Sigmoid colon (tissue), 7 donors: ENCODE results near the gene DNASE2B. TPM values are rescaled to one million over a fixed set of nuclear protein-coding genes. Genes with fewer than 3 reads are reported as not detected.

ENCODE experiments used
- DNase-seq: peaks from one replicate; pipeline ENCODE4 v3.0.0-alpha.2; 2019
- H3K27ac ChIP-seq, 4 donors: fragments of 200-600 bp; sonication (generic); one replicate each; pipeline ENCODE4 v1.5.1; 2016 to 2019; ENCODE audit warnings: mild to moderate bottlenecking in 1 of 4
- H3K27me3 ChIP-seq, 3 donors: fragments of 200-600 bp; sonication (generic); one replicate each; pipeline ENCODE4 v1.5.1; 2019; ENCODE audit warnings: mild to moderate bottlenecking in 1 of 3
- H3K36me3 ChIP-seq, 4 donors: fragments of 200-600 bp; sonication (generic); one replicate each; pipeline ENCODE4 v1.5.1; 2016 to 2019
- H3K4me1 ChIP-seq, 4 donors: fragments of 200-600 bp; sonication (generic); one replicate each; pipeline ENCODE4 v1.5.1; 2017 to 2019
- H3K4me3 ChIP-seq, 4 donors: fragments of 200-600 bp; sonication (generic); one replicate each; pipeline ENCODE4 v1.5.1; 2017 to 2019; ENCODE audit warnings: mild to moderate bottlenecking in 2 of 4, moderate library complexity in 1 of 4
- H3K9me3 ChIP-seq, 4 donors: fragments of 200-600 bp in 3 of 4; sonication (generic) in 3 of 4; one replicate each; pipeline versions ENCODE4 v1.5.1 to v1.6.1; 2013 to 2019
- EP300 ChIP-seq, 4 donors: sonication (generic); formaldehyde crosslinking; IDR thresholded peaks; one replicate each; pipeline ENCODE4 v1.6.1; 2017; ENCODE audit warnings: antibody characterized with exemption in 4 of 4
- POLR2A ChIP-seq, 2 donors: fragments of 450-650 bp; IDR thresholded peaks; one replicate each; pipeline ENCODE4 v1.6.1; 2016; ENCODE audit warnings: antibody characterized with exemption in 2 of 2, mild to moderate bottlenecking in 2 of 2, moderate library complexity in 2 of 2
- POLR2AphosphoS5 ChIP-seq, 4 donors: sonication (generic); formaldehyde crosslinking; IDR thresholded peaks; one replicate each; pipeline ENCODE4 v1.6.1; 2017; ENCODE audit warnings: antibody characterized with exemption in 4 of 4
- WGBS, 2 donors: extraction: QIAGEN DNeasy Blood & Tissue Kit; methylation state at CpG; one replicate each; pipeline ENCODE4 v1.1.7; 2013; 5-methylcytosine and 5-hydroxymethylcytosine counted together
- intact Hi-C: fragments of 100-400 bp; cut with DNase I; formaldehyde crosslinking; loops from one replicate; pipeline ENCODE4 v1.15.1; 2023
- polyA plus RNA-seq, 3 donors: library from polyadenylated mRNA; stranded (reverse); fragments of 200-250 nt; gene quantifications; one replicate each; pipeline ENCODE4 v1.2.3, GENCODE V29; 2013
- total RNA-seq, 4 donors: library from RNA; depleted of rRNA; stranded (reverse); fragments of >200 nt; gene quantifications; one replicate each; pipeline ENCODE4 v1.1.0, GENCODE V29; 2016
- TF ChIP-seq, protein P1 (sequence below), 4 experiments: fragments of 450-650 bp in 3 of 4; fragments of 200-600 bp in 1 of 4; IDR thresholded peaks; one replicate each; pipeline ENCODE4 v1.5.1; 2016 to 2019; ENCODE audit warnings: antibody characterized with exemption in 4 of 4, mild to moderate bottlenecking in 3 of 4, moderate library complexity in 2 of 4
- donor health status: healthy with polysubstance abuse.
- donor health status: Bipolar disorder and iron deficiency.
- donor health status: healthy.

DNASE2B gene
- total and polyA plus RNA-seq, 7 donors: 0.38 to 0.99 TPM; not detected in 5

DNA sequence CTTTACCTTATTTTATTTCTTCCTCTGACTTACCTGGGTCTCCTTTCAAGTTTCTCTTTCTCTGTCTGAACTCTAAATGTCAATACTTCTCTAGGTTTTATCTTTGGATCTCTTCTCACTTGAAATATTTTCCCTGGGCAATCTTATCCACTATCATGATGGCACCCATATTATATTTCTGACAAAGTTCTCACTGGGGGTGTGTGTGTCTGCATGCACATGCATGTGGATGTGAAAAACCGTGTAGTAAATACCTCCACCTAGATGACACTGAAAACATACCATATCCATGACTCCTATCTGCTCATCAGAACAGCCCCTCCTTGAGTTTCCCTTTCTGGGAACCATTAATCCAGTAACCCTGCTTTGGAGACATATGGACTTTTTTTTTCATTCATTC is 30.9 kb downstream of the DNASE2B start:
- Histone ChIP-seq H3K4me3 (no peak overlapping the region), H3K4me1 (peaks cover 0 to 11% (median 0%) of the 10 kb centered on the region in 4 donors), H3K27ac (no peak overlapping the region), H3K27me3 (no peaks in the 10 kb centered on the region), H3K9me3 (peaks cover 0 to 4% (median 0%) of the 10 kb centered on the region in 4 donors), H3K36me3 (no peaks in the 10 kb centered on the region)
- intact Hi-C loops: no loop called here
- TF ChIP-seq EP300 (IDR thresholded peaks at IDR 0.05): no peak
- TF ChIP-seq, protein P1, sequence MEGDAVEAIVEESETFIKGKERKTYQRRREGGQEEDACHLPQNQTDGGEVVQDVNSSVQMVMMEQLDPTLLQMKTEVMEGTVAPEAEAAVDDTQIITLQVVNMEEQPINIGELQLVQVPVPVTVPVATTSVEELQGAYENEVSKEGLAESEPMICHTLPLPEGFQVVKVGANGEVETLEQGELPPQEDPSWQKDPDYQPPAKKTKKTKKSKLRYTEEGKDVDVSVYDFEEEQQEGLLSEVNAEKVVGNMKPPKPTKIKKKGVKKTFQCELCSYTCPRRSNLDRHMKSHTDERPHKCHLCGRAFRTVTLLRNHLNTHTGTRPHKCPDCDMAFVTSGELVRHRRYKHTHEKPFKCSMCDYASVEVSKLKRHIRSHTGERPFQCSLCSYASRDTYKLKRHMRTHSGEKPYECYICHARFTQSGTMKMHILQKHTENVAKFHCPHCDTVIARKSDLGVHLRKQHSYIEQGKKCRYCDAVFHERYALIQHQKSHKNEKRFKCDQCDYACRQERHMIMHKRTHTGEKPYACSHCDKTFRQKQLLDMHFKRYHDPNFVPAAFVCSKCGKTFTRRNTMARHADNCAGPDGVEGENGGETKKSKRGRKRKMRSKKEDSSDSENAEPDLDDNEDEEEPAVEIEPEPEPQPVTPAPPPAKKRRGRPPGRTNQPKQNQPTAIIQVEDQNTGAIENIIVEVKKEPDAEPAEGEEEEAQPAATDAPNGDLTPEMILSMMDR (IDR thresholded peaks at IDR 0.05): no peak
- TF ChIP-seq POLR2AphosphoS5 (IDR thresholded peaks at IDR 0.05): no peak
- TF ChIP-seq POLR2A (IDR thresholded peaks at IDR 0.05): no peak
- 91 to 93% methylated on average over 1 of the region's 1 CpG for WGBS, 2 donors
- no peak for DNase-seq

DNA sequence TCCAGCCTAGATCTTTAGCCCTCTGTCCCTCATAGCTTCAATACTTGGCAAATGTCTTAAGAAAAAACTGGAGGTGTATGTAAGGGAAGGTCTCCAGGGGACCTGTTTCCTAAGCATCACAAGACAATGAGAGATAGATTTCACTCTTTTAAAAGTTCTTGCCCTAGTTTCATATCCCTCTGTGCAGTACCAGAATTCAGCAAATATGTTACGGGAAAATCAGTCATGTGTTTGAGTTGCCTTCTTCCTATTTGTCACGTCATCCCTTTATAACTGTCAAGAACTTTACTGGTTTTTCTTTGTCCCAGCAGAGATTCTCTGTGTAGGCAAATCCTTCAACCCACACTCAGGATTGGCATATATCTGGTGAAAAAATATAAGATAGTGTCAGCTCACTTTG is 32.3 kb downstream of the DNASE2B start:
- no peak overlapping the region for H3K4me3 ChIP-seq
- no peaks in the 10 kb centered on the region for H3K36me3 ChIP-seq
- H3K27ac ChIP-seq: no peak overlapping the region
- intact Hi-C loops: loop anchor here (5.0 to 10.0 kb wide), 3 partner anchors 136 to 356 kb away; partner anchors contain the start of gene PRKACB
- peaks cover 0 to 12% (median 0%) of the 10 kb centered on the region in 4 donors for H3K4me1 ChIP-seq
- H3K27me3 ChIP-seq: no peaks in the 10 kb centered on the region
- 68 to 74% methylated on average over 2 of the region's 2 CpGs for WGBS, 2 donors
- DNase-seq: no peak
- peaks cover 0 to 4% (median 0%) of the 10 kb centered on the region in 4 donors for H3K9me3 ChIP-seq
- TF ChIP-seq, protein P1 (IDR thresholded peaks at IDR 0.05): no peak

DNA sequence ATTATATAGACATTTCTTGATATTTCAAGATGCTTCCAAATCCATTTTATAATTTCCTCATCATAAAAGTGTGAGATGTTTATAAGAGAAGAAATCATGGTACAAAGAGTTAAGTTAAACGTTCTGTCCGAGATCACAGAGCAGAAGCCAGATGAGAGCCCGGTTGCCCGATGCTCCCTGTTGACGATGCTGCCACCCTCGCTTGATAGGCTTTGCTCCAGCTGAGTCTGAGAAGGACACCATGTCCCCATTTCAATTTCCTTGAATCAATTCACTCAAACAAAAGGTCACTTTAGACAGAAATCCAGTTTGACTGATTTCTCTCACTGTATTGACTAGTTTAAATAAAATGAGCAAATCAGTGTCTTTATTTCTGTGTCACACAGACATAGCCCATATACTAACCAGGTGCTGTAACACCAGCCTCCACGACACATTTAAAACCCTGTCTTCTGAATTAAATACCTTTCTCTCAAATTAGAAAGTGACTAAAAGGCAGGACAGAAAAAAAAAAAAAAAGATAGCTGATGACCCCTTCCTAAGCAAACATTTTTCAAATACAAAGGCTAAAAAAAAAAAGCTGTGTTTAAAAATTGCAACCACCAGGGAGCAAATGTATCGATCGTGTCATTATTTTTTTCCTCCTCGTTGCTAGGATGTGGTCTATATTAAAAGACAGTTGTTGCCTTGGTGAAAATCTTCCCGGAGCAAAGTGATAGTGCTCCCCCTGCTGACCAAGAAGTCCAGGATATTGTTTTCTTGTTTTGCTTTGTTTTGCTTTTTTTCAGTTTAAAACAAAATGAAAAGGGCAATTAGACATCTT is 35.2 kb downstream of the DNASE2B start:
- no peaks in the 10 kb centered on the region for H3K36me3 ChIP-seq

DNA sequence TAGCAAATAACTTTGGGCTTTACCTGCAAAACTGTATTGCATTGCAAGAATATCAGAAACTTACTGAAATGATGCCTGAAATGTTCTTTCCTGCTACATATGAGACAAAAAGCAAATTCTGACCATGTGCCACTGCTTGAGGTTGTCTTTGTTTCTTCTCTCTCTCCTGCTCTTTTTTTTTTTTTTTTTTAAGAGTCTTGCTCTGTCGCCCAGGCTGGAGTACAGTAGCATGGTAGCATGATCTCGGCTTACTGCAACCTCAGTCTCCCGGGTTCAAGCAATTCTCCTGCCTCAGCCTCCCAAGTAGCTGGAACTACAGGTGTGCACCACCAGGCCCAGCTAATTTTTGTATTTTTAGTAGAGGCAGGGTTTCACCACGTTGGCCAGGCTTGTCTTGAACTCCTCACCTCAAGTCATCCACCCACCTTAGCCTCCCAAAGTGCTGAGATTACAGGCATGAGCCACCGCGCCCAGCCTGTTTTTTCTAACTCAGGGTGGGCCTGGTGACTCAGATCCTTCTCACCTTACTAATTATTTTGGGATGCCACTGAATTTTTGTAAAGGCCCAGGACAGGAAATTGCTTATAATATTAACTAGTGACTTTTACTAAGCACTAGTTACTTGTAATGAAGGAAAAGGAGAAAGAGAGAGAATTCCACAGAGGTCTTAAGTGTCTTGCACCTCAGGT is 35.9 kb downstream of the DNASE2B start:
- peaks cover 0 to 12% (median 0%) of the 10 kb centered on the region in 4 donors for H3K4me1 ChIP-seq
- TF ChIP-seq, protein P1 (IDR thresholded peaks at IDR 0.05): peak in 1 of 4 experiments; percentile 3
- no peak for TF ChIP-seq POLR2A (IDR thresholded peaks at IDR 0.05)
- TF ChIP-seq EP300 (IDR thresholded peaks at IDR 0.05): no peak
- TF ChIP-seq POLR2AphosphoS5 (IDR thresholded peaks at IDR 0.05): no peak
- H3K27me3 ChIP-seq: no peaks in the 10 kb centered on the region
- intact Hi-C loops: loop anchor here (5.0 to 10.0 kb wide), 3 partner anchors 139 to 359 kb away; partner anchors contain the start of gene PRKACB
- peaks cover 0 to 4% (median 0%) of the 10 kb centered on the region in 4 donors for H3K9me3 ChIP-seq
- WGBS, 2 donors: 64 to 75% methylated on average over 6 of the region's 6 CpGs
- no peaks in the 10 kb centered on the region for H3K36me3 ChIP-seq
- no peak for DNase-seq
- H3K4me3 ChIP-seq: no peak overlapping the region
- no peak overlapping the region for H3K27ac ChIP-seq

More for the DNA sequence above, 35.2 kb downstream of the DNASE2B start:
- peaks cover 0 to 12% (median 0%) of the 10 kb centered on the region in 4 donors for H3K4me1 ChIP-seq
- no peak for TF ChIP-seq EP300 (IDR thresholded peaks at IDR 0.05)
- TF ChIP-seq, protein P1 (IDR thresholded peaks at IDR 0.05): peak; percentile 47 to 78 (median 64)
- TF ChIP-seq POLR2A (IDR thresholded peaks at IDR 0.05): no peak
- H3K27ac ChIP-seq: no peak overlapping the region
- H3K27me3 ChIP-seq: no peaks in the 10 kb centered on the region
- peaks cover 0 to 4% (median 0%) of the 10 kb centered on the region in 4 donors for H3K9me3 ChIP-seq
- H3K4me3 ChIP-seq: peak overlapping the region in 3 of 4 donors; percentile 15 to 30 (median 19)
- DNase-seq: no peak
- 5 to 25% methylated on average over 11 of the region's 11 CpGs for WGBS, 2 donors
- intact Hi-C loops: loop anchor here (2.0 to 10.0 kb wide), 4 partner anchors 139 to 501 kb away; partner anchors contain the start of gene PRKACB
